ENCODE measurements around the gene ZNF24.

DNA sequence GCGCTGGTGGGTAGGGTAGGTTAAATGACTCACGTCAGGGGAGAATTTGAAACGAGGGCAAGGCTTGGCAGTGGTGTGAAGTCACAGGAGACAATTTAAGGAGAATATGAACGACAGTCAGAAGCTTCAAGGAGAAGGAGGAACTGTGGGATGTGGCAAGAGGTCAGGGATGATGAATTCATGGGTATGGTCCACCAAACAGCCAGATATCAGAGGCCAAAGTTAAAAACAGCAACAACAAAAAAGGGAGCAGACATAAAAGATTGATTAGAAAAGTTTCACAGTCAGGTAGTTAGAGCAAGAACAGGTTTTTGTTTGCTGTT is 34.3 kb upstream of the ZNF24 start:
- TF ChIP-seq, protein P1, sequence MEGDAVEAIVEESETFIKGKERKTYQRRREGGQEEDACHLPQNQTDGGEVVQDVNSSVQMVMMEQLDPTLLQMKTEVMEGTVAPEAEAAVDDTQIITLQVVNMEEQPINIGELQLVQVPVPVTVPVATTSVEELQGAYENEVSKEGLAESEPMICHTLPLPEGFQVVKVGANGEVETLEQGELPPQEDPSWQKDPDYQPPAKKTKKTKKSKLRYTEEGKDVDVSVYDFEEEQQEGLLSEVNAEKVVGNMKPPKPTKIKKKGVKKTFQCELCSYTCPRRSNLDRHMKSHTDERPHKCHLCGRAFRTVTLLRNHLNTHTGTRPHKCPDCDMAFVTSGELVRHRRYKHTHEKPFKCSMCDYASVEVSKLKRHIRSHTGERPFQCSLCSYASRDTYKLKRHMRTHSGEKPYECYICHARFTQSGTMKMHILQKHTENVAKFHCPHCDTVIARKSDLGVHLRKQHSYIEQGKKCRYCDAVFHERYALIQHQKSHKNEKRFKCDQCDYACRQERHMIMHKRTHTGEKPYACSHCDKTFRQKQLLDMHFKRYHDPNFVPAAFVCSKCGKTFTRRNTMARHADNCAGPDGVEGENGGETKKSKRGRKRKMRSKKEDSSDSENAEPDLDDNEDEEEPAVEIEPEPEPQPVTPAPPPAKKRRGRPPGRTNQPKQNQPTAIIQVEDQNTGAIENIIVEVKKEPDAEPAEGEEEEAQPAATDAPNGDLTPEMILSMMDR (IDR thresholded peaks at IDR 0.05) = no peak
- TF ChIP-seq ZFX (IDR thresholded peaks at IDR 0.05; ENCODE audit: borderline replicate concordance) = no peak
